Measurements from ENCODE around the gene SRPX.

GRCh38 chrX:38192007-38192810 lies 28.5 kb downstream of the SRPX start:
- no peak for TF ChIP-seq EP300 (IDR thresholded peaks at IDR 0.05)
- TF ChIP-seq CTCF (IDR thresholded peaks at IDR 0.05), result peak in 3 of 7 experiments; percentile 4 to 41 (median 14)

Measured in stomach (tissue), 4 donors.